Parathyroid adenoma (tissue), 2 donors: ENCODE data around the gene APBB2.

Source experiments
- H2AFZ ChIP-seq: fragments of 300-600 bp; sonication (generic); one replicate; pipeline ENCODE4 v1.7.0; 2017; ENCODE audit warnings: antibody characterized with exemption, mild to moderate bottlenecking
- H3K27ac ChIP-seq: fragments of 300-600 bp; sonication (generic); one replicate; pipeline ENCODE4 v1.7.0; 2017
- H3K27me3 ChIP-seq: fragments of 300-600 bp; sonication (generic); one replicate; pipeline ENCODE4 v1.7.0; 2017; ENCODE audit warnings: low read length; ENCODE audit not compliant: control insufficient read depth, insufficient read depth
- H3K36me3 ChIP-seq: fragments of 300-600 bp; sonication (generic); one replicate; pipeline ENCODE4 v1.7.0; 2017; ENCODE audit warnings: low read length; ENCODE audit not compliant: control insufficient read depth, insufficient read depth
- H3K4me1 ChIP-seq: fragments of 300-600 bp; sonication (generic); one replicate; pipeline ENCODE4 v1.7.0; 2017; ENCODE audit warnings: control low read depth
- H3K4me2 ChIP-seq: fragments of 300-600 bp; sonication (generic); one replicate; pipeline ENCODE4 v1.7.0; 2017; ENCODE audit warnings: low read length
- H3K4me3 ChIP-seq: fragments of 300-600 bp; sonication (generic); one replicate; pipeline ENCODE4 v1.7.0; 2017; ENCODE audit warnings: low read depth, low read length
- H3K79me2 ChIP-seq: fragments of 300-600 bp; sonication (generic); one replicate; pipeline ENCODE4 v1.7.0; 2017; ENCODE audit warnings: control low read depth
- H3K9ac ChIP-seq: fragments of 300-600 bp; sonication (generic); one replicate; pipeline ENCODE4 v1.7.0; 2017; ENCODE audit warnings: mild to moderate bottlenecking
- H3K9me3 ChIP-seq: fragments of 300-600 bp; sonication (generic); one replicate; pipeline ENCODE4 v1.7.0; 2017; ENCODE audit warnings: low read length; ENCODE audit not compliant: control insufficient read depth
- CTCF ChIP-seq: fragments of 300-600 bp; sonication (generic); IDR thresholded peaks from one replicate; pipeline ENCODE4 v1.7.0; 2017; ENCODE audit warnings: antibody characterized with exemption, mild to moderate bottlenecking
- donor health status: primary hyperparathyroidism.

The APBB2 gene

GRCh38 chr4:41202820-41203568 is 11.3 kb downstream of the APBB2 start:
- Histone ChIP-seq H3K4me1 (peaks cover 5% of the 10 kb centered on the region), H3K4me3 (no peak overlapping the region), H3K79me2 (peaks cover 2% of the 10 kb centered on the region), H3K27ac (no peak overlapping the region), H3K9me3 (no peaks in the 10 kb centered on the region), H3K4me2 (no peak overlapping the region), H2AFZ (no peak overlapping the region), H3K27me3 (no peaks in the 10 kb centered on the region), H3K36me3 (no peaks in the 10 kb centered on the region), H3K9ac (no peak overlapping the region)
- no peak for TF ChIP-seq CTCF

- H3K4me2 ChIP-seq: peak overlapping the region; percentile 27
- peaks cover 8% of the 10 kb centered on the region for H3K79me2 ChIP-seq
- H3K9me3 ChIP-seq: no peaks in the 10 kb centered on the region
- no peak for TF ChIP-seq CTCF
- no peaks in the 10 kb centered on the region for H3K27me3 ChIP-seq
- no peak overlapping the region for H2AFZ ChIP-seq
- no peaks in the 10 kb centered on the region for H3K36me3 ChIP-seq
- H3K4me1 ChIP-seq: peaks cover 5% of the 10 kb centered on the region
- H3K27ac ChIP-seq: no peak overlapping the region
- H3K4me3 ChIP-seq: no peak overlapping the region
- H3K9ac ChIP-seq: no peak overlapping the region
Measured at GRCh38 chr4:41202356-41202755, 12.0 kb downstream of the APBB2 start.

GRCh38 chr4:41200486-41201017 is 13.8 kb downstream of the APBB2 start:
- Histone ChIP-seq H3K4me2 (no peak overlapping the region), H2AFZ (no peak overlapping the region), H3K4me3 (no peak overlapping the region), H3K27me3 (no peaks in the 10 kb centered on the region), H3K4me1 (peaks cover 5% of the 10 kb centered on the region), H3K9ac (no peak overlapping the region), H3K79me2 (peaks cover 14% of the 10 kb centered on the region), H3K27ac (no peak overlapping the region), H3K9me3 (no peaks in the 10 kb centered on the region), H3K36me3 (no peaks in the 10 kb centered on the region)
- TF ChIP-seq CTCF: no peak

GRCh38 chr4:41199788-41200187 is 14.6 kb downstream of the APBB2 start:
- no peak overlapping the region for H3K4me2 ChIP-seq
- H2AFZ ChIP-seq: no peak overlapping the region
- TF ChIP-seq CTCF: no peak
- H3K4me3 ChIP-seq: no peak overlapping the region
- H3K27me3 ChIP-seq: no peaks in the 10 kb centered on the region
- H3K4me1 ChIP-seq: peaks cover 3% of the 10 kb centered on the region
- H3K27ac ChIP-seq: no peak overlapping the region
- no peaks in the 10 kb centered on the region for H3K36me3 ChIP-seq
- H3K9me3 ChIP-seq: no peaks in the 10 kb centered on the region
- H3K9ac ChIP-seq: no peak overlapping the region
- peaks cover 20% of the 10 kb centered on the region for H3K79me2 ChIP-seq

- no peaks in the 10 kb centered on the region for H3K36me3 ChIP-seq
- H3K79me2 ChIP-seq: peaks cover 20% of the 10 kb centered on the region
Measured at GRCh38 chr4:41197996-41198395, 16.3 kb downstream of the APBB2 start.

More at GRCh38 chr4:41197996-41198395, 16.3 kb downstream of the APBB2 start:
- H3K4me3 ChIP-seq: no peak overlapping the region
- H2AFZ ChIP-seq: no peak overlapping the region
- no peaks in the 10 kb centered on the region for H3K9me3 ChIP-seq
- TF ChIP-seq CTCF: no peak
- H3K9ac ChIP-seq: no peak overlapping the region
- H3K4me1 ChIP-seq: no peaks in the 10 kb centered on the region
- H3K27ac ChIP-seq: no peak overlapping the region
- no peaks in the 10 kb centered on the region for H3K27me3 ChIP-seq
- no peak overlapping the region for H3K4me2 ChIP-seq
